H1 (cell line): Measurements from ENCODE around the gene ZBTB16. TPM values are rescaled to one million over a fixed set of nuclear protein-coding genes. Genes with fewer than 3 reads are reported as not detected.

Experiments
- CTCF ChIA-PET: fragments of 300-600 bp; sonication (Branson Sonifier 250); formaldehyde crosslinking; loops from one replicate; lab custom pipeline; 2021; ENCODE audit not compliant: partially characterized antibody; lab: Charles Lee
- POLR2A ChIA-PET: fragments of 300-600 bp; sonication (Branson Sonifier 250); formaldehyde crosslinking; loops from one replicate; lab custom pipeline; 2021; ENCODE audit warnings: inconsistent platforms; ENCODE audit not compliant: partially characterized antibody; lab: Charles Lee
- DNase-seq, 2 experiments: peaks; one replicate each; pipeline versions ENCODE4 v3.0.0 to v3.0.0-alpha.2; 2010 to 2022; ENCODE audit warnings: low spot score in 2 of 2, low read depth in 1 of 2, mixed read lengths in 1 of 2
- FAIRE-seq: peaks from 2 replicates; lab custom pipeline; 2011; peaks lifted over from hg19 to GRCh38; lab: Jason Lieb, UNC
- H2AFZ ChIP-seq: 2 replicates; pipeline ENCODE4 v1.8.1; 2012; ENCODE audit warnings: low read length, inconsistent platforms
- H2AK5ac ChIP-seq: 2 replicates; pipeline ENCODE4 v1.6.1; 2013; ENCODE audit warnings: low read depth, low read length
- H2BK120ac ChIP-seq: replicated peaks from 2 replicates; pipeline ENCODE3; 2013; ENCODE audit warnings: low read depth, low read length, inconsistent platforms
- H2BK12ac ChIP-seq: 2 replicates; pipeline ENCODE4 v1.6.1; 2013; ENCODE audit warnings: low read depth, low read length
- H2BK15ac ChIP-seq: 2 replicates; pipeline ENCODE4 v1.6.1; 2013; ENCODE audit warnings: low read length
- H2BK20ac ChIP-seq: 2 replicates; pipeline ENCODE4 v1.6.1; 2013; ENCODE audit warnings: low read length
- H2BK5ac ChIP-seq: 2 replicates; pipeline ENCODE4 v1.6.1; 2013; ENCODE audit warnings: low read depth, low read length
- H3K14ac ChIP-seq: 2 replicates; pipeline ENCODE4 v1.6.1; 2013; ENCODE audit warnings: inconsistent platforms; ENCODE audit not compliant: insufficient read length
- H3K18ac ChIP-seq: 2 replicates; pipeline ENCODE4 v1.6.1; 2013; ENCODE audit warnings: low read length; ENCODE audit errors: extremely low read depth
- H3K23ac ChIP-seq: 2 replicates; pipeline ENCODE4 v1.6.1; 2013; ENCODE audit warnings: inconsistent platforms; ENCODE audit not compliant: insufficient read length
- H3K23me2 ChIP-seq: 2 replicates; pipeline ENCODE4 v1.6.1; 2013; ENCODE audit warnings: low read depth, low read length
- H3K27ac ChIP-seq: 2 replicates; pipeline ENCODE4 v1.6.1; 2011; ENCODE audit warnings: low read depth, low read length, inconsistent platforms
- H3K27me3 ChIP-seq, 4 experiments: replicated peaks in 1 of 4; 1 replicate in 1 of 4; 2 replicates in 3 of 4; pipeline versions ENCODE4 v1.6.1 to v1.8.1; 2011 to 2013; ENCODE audit warnings: low read length in 3 of 4, mild to moderate bottlenecking in 3 of 4, inconsistent platforms in 2 of 4, mixed read lengths in 2 of 4, moderate library complexity in 1 of 4; ENCODE audit not compliant: control insufficient read depth in 3 of 4, insufficient read depth in 3 of 4; ENCODE audit errors: extremely low read depth in 1 of 4
- H3K36me3 ChIP-seq, 4 experiments: 2 replicates each; pipeline versions ENCODE4 v1.6.1 to v1.8.1; 2011 to 2013; ENCODE audit warnings: mild to moderate bottlenecking in 4 of 4, low read length in 3 of 4, moderate library complexity in 2 of 4, control low read depth in 1 of 4, inconsistent platforms in 1 of 4; ENCODE audit not compliant: insufficient read depth in 4 of 4, control insufficient read depth in 2 of 4
- H3K4ac ChIP-seq: replicated peaks from 2 replicates; pipeline ENCODE3; 2013; ENCODE audit warnings: low read length, low read depth, mixed read lengths, inconsistent platforms; ENCODE audit not compliant: insufficient read length
- H3K4me1 ChIP-seq, 4 experiments: replicated peaks in 1 of 4; 1 replicate in 1 of 4; 2 replicates in 3 of 4; pipeline versions ENCODE4 v1.6.1 to v1.8.1; 2011 to 2013; ENCODE audit warnings: low read length in 3 of 4, inconsistent platforms in 2 of 4, mixed read lengths in 1 of 4; ENCODE audit not compliant: insufficient read depth in 4 of 4, control insufficient read depth in 3 of 4
- H3K4me2 ChIP-seq, 2 experiments: 2 replicates each; pipeline versions ENCODE4 v1.6.1 to v1.8.1; 2011 to 2013; ENCODE audit warnings: low read depth in 2 of 2, low read length in 2 of 2, control low read depth in 1 of 2, inconsistent platforms in 1 of 2, mild to moderate bottlenecking in 1 of 2; ENCODE audit not compliant: insufficient read depth in 1 of 2
- H3K4me3 ChIP-seq, 4 experiments: fragments of 200-600, 300-600 bp in 1 of 4; sonication (generic), shearing (Covaris generic), sonication (Bioruptor Twin) in 1 of 4; 2 replicates each; pipeline versions ENCODE4 v1.5.1 to v1.8.1; 2011 to 2016; ENCODE audit warnings: low read length in 4 of 4, low read depth in 3 of 4, control low read depth in 2 of 4, inconsistent platforms in 2 of 4, mild to moderate bottlenecking in 2 of 4, mixed read lengths in 1 of 4, moderate library complexity in 1 of 4; ENCODE audit not compliant: insufficient read depth in 2 of 4; ENCODE audit errors: extremely low read depth in 1 of 4
- H3K56ac ChIP-seq: replicated peaks from 2 replicates; pipeline ENCODE3; 2013; ENCODE audit warnings: low read depth, mild to moderate bottlenecking, mixed read lengths, low read length, inconsistent platforms; ENCODE audit not compliant: insufficient read length
- H3K79me1 ChIP-seq: 2 replicates; pipeline ENCODE4 v1.6.1; 2013; ENCODE audit warnings: low read depth, low read length, control low read depth
- H3K79me2 ChIP-seq, 2 experiments: 2 replicates each; pipeline versions ENCODE4 v1.6.1 to v1.8.1; 2012 to 2013; ENCODE audit warnings: low read length in 2 of 2, mild to moderate bottlenecking in 2 of 2, inconsistent platforms in 1 of 2; ENCODE audit not compliant: insufficient read depth in 2 of 2, control insufficient read depth in 1 of 2
- H3K9ac ChIP-seq, 4 experiments: replicated peaks in 1 of 4; 1 replicate in 1 of 4; 2 replicates in 3 of 4; pipeline versions ENCODE4 v1.6.1 to v1.8.1; 2011 to 2013; ENCODE audit warnings: low read depth in 3 of 4, low read length in 3 of 4, control low read depth in 2 of 4, mild to moderate bottlenecking in 2 of 4, moderate library complexity in 2 of 4, inconsistent platforms in 1 of 4; ENCODE audit errors: extremely low read depth in 1 of 4
- H3K9me3 ChIP-seq, 2 experiments: 2 replicates each; pipeline versions ENCODE4 v1.6.1 to v1.8.1; 2012 to 2013; ENCODE audit warnings: mild to moderate bottlenecking in 2 of 2, moderate library complexity in 2 of 2, control low read depth in 1 of 2, inconsistent platforms in 1 of 2, low read depth in 1 of 2, low read length in 1 of 2, mixed read lengths in 1 of 2; ENCODE audit not compliant: insufficient read depth in 2 of 2
- H4K20me1 ChIP-seq, 2 experiments: replicated peaks in 1 of 2; 2 replicates each; pipeline versions ENCODE3 to v1.8.1; 2011 to 2013; ENCODE audit warnings: inconsistent platforms in 2 of 2, low read length in 2 of 2, mild to moderate bottlenecking in 1 of 2; ENCODE audit not compliant: insufficient read depth in 2 of 2, control insufficient read depth in 1 of 2
- H4K5ac ChIP-seq: 2 replicates; pipeline ENCODE4 v1.6.1; 2013; ENCODE audit warnings: low read length, low read depth, mixed read lengths, inconsistent platforms; ENCODE audit not compliant: insufficient read length
- H4K8ac ChIP-seq: 2 replicates; pipeline ENCODE4 v1.8.0; 2013; ENCODE audit warnings: mild to moderate bottlenecking, moderate library complexity, low read length, inconsistent platforms; ENCODE audit not compliant: insufficient read depth; ENCODE audit errors: extremely low read depth
- H4K91ac ChIP-seq: replicated peaks from 2 replicates; pipeline ENCODE3; 2013; ENCODE audit warnings: low read length, mixed read lengths, inconsistent platforms; ENCODE audit not compliant: insufficient read length
- CBX5 ChIP-seq: fragments of 300-800, 300-1000 bp; sonication (generic); IDR thresholded peaks from 2 replicates; pipeline ENCODE4 v1.7.1; 2016; ENCODE audit warnings: antibody characterized with exemption, low read length, low read depth
- CEBPB ChIP-seq: IDR thresholded peaks from 2 replicates; pipeline ENCODE4 v1.6.1; 2012; ENCODE audit warnings: low read depth, low read length
- CHD1 ChIP-seq: IDR thresholded peaks from 2 replicates; pipeline ENCODE4 v1.6.1; 2012; ENCODE audit warnings: low read depth, low read length, improper control_type of control experiment
- CREB1 ChIP-seq: IDR thresholded peaks from 2 replicates; pipeline ENCODE4 v1.6.1; 2012; ENCODE audit warnings: inconsistent platforms
- EZH2 ChIP-seq: fragments of 200-600 bp; sonication (generic); IDR thresholded peaks from 2 replicates; pipeline ENCODE4 v1.7.1; 2012; ENCODE audit warnings: low read depth, mild to moderate bottlenecking, moderate library complexity, low read length, inconsistent platforms; ENCODE audit not compliant: severe bottlenecking
- HDAC6 ChIP-seq: IDR thresholded peaks from one replicate; pipeline ENCODE4 v1.7.1; 2012; ENCODE audit warnings: low read depth, mild to moderate bottlenecking, inconsistent platforms, low read length, moderate library complexity
- MAFK ChIP-seq: IDR thresholded peaks from 2 replicates; pipeline ENCODE4 v1.6.1; 2012; ENCODE audit warnings: low read depth, mild to moderate bottlenecking, improper control_type of control experiment, low read length
- MAX ChIP-seq: IDR thresholded peaks from 2 replicates; pipeline ENCODE4 v1.6.1; 2012; ENCODE audit warnings: inconsistent platforms
- RAD21 ChIP-seq, 2 experiments: IDR thresholded peaks in 1 of 2; conservative IDR thresholded peaks in 1 of 2; 2 replicates each; pipeline ENCODE4 v1.6.1; 2011; ENCODE audit warnings: low read depth in 2 of 2, low read length in 2 of 2, improper control_type of control experiment in 1 of 2, inconsistent platforms in 1 of 2, mild to moderate bottlenecking in 1 of 2, moderate library complexity in 1 of 2
- RBBP5 ChIP-seq: IDR thresholded peaks from 2 replicates; pipeline ENCODE4 v1.7.1; 2012; ENCODE audit warnings: low read depth, mild to moderate bottlenecking, inconsistent platforms, low read length, moderate library complexity, borderline replicate concordance
- RNF2 ChIP-seq: fragments of 200-900, 300-1000 bp; sonication (generic); IDR thresholded peaks from 2 replicates; pipeline ENCODE4 v1.7.1; 2016; ENCODE audit warnings: borderline replicate concordance, low read depth, mild to moderate bottlenecking, antibody characterized with exemption, low read length; ENCODE audit not compliant: poor library complexity, severe bottlenecking; ENCODE audit errors: missing control alignments
- TAF7 ChIP-seq: optimal IDR thresholded peaks from 2 replicates; pipeline ENCODE3; 2011; ENCODE audit warnings: low read depth, mild to moderate bottlenecking, inconsistent platforms, low read length, moderate library complexity, borderline replicate concordance
- TCF12 ChIP-seq: IDR thresholded peaks from 2 replicates; pipeline ENCODE4 v1.6.1; 2011; ENCODE audit warnings: low read depth, mild to moderate bottlenecking, low read length
- WGBS, 2 experiments: shearing (Covaris generic) in 1 of 2; methylation state at CpG; one replicate each; pipeline versions ENCODE4 v1.1.6 to v1.1.7; 2013 to 2015; ENCODE audit warnings: low lambda C conversion rate in 2 of 2, mixed read lengths in 2 of 2, inconsistent platforms in 1 of 2, low coverage in 1 of 2, missing lambda C conversion rate in 1 of 2; ENCODE audit not compliant: insufficient replicate concordance in 2 of 2, insufficient coverage in 1 of 2, insufficient read length in 1 of 2; ENCODE audit errors: extremely low coverage in 1 of 2, missing lambda C conversion rate in 1 of 2; 5-methylcytosine and 5-hydroxymethylcytosine counted together
- polyA plus RNA-seq, 7 experiments: library from polyadenylated mRNA; depleted of rRNA in 3 of 7; stranded (reverse) in 5 of 7; unstranded in 2 of 7; fragments of >200 nt in 5 of 7; fragments of 200-250 nt in 2 of 7; gene quantifications; 1 replicate in 5 of 7; 2 replicates in 1 of 7; 4 replicates in 1 of 7; pipeline versions ENCODE4 v1.2.1 to v1.2.3, GENCODE V29; 2011 to 2013; ENCODE audit warnings: missing spikeins in 2 of 7, mixed read lengths in 2 of 7
- total RNA-seq: library from RNA; stranded (reverse); fragmentation: NEBNext Ultra II Directional; extraction: Animal tissue kit (Norgen Biotek cat#: 25700); gene quantifications from 2 replicates; pipeline ENCODE4 v1.2.1, GENCODE V29; 2021

The ZBTB16 gene
- total and polyA plus RNA-seq, 2 of the 8 experiments (the other 6 are each of a cell fraction or from before 2014, with no cell fraction given): 0.12 to 0.61 TPM

GRCh38 chr11:114275280-114275679 lies 215.8 kb downstream of the ZBTB16 start:
- Histone ChIP-seq H2BK120ac (no peak overlapping the region), H2BK20ac (no peak overlapping the region), H4K20me1 (no peaks in the 10 kb centered on the region), H3K36me3 (no peaks in the 10 kb centered on the region), H3K23me2 (no peaks in the 10 kb centered on the region), H3K9me3 (no peaks in the 10 kb centered on the region), H2BK5ac (no peak overlapping the region), H3K4me3 (no peak overlapping the region), H3K27ac (no peak overlapping the region), H3K14ac (no peak overlapping the region), H3K4me1 (no peaks in the 10 kb centered on the region), H3K4ac (no peak overlapping the region), H2AFZ (no peak overlapping the region), H4K91ac (no peak overlapping the region), H3K18ac (no peak overlapping the region), H3K79me1 (no peaks in the 10 kb centered on the region), H3K79me2 (no peaks in the 10 kb centered on the region), H4K8ac (no peak overlapping the region), H2BK12ac (no peak overlapping the region), H3K23ac (no peak overlapping the region), H2BK15ac (no peak overlapping the region), H4K5ac (no peak overlapping the region), H3K4me2 (no peak overlapping the region), H3K27me3 (peaks cover 0 to 1% (median 0%) of the 10 kb centered on the region in 4 experiments; a peak in 1 of 7 replicates), H3K56ac (no peak overlapping the region), H2AK5ac (no peak overlapping the region), H3K9ac (no peak overlapping the region)
- 88% methylated on average over 3 of the region's 3 CpGs; no CpG with 5 or more reads in 1 of the 2 experiments for WGBS, 2 experiments
- DNase-seq (peak in 1 of 2 experiments; percentile 19), FAIRE-seq (no peak)
- POLR2A ChIA-PET: no interaction called here
- CTCF ChIA-PET: interaction anchor here (1.1 to 12.4 kb wide), 3 partner anchors 13 to 280 kb away, joined by 3 to 123 read pairs (median 4); no protein-coding TSS in a partner anchor
- TF ChIP-seq CBX5: no peak
- no peak for TF ChIP-seq CREB1
- TF ChIP-seq TCF12: no peak
- TF ChIP-seq CEBPB: no peak
- no peak for TF ChIP-seq RBBP5
- no peak for TF ChIP-seq MAX
- no peak for TF ChIP-seq HDAC6
- no peak for TF ChIP-seq RAD21 (IDR thresholded peaks at IDR 0.05 in 1 of 2, conservative IDR thresholded peaks at IDR 0.05 in 1 of 2; ENCODE audit: low read depth in 2 of 2, low read length in 2 of 2)
- no peak for TF ChIP-seq RNF2
- no peak for TF ChIP-seq CHD1
- TF ChIP-seq TAF7: no peak
- no peak for TF ChIP-seq MAFK
- TF ChIP-seq EZH2: no peak
